CD4-positive, CD25-positive, alpha-beta regulatory T cell (primary cell): Measurements from ENCODE around the gene LRRC55. TPM values are rescaled to one million over a fixed set of nuclear protein-coding genes. Genes with fewer than 3 reads are reported as not detected.

ENCODE experiments used
- ATAC-seq, 2 donors: fragments of 150-1000 bp; cut with Tn5 transposase; one replicate each; pipeline ENCODE4 v1.10.0; 2021; ENCODE audit warnings: low read depth in 2 of 2, moderate number of reproducible peaks in 2 of 2, moderate library complexity in 1 of 2
- DNase-seq, 3 donors: peaks; one replicate each; pipeline versions ENCODE4 v3.0.0 to v3.0.0-alpha.2; 2012 to 2022; ENCODE audit warnings: mixed read lengths in 1 of 3
- H3K27ac ChIP-seq: one replicate; pipeline ENCODE4 v1.7.0; 2013; ENCODE audit warnings: mild to moderate bottlenecking, low read length; ENCODE audit not compliant: insufficient read depth, poor library complexity, severe bottlenecking
- H3K27me3 ChIP-seq: one replicate; pipeline ENCODE4 v1.7.0; 2013; ENCODE audit warnings: low read length; ENCODE audit not compliant: control insufficient read depth, insufficient read depth
- H3K36me3 ChIP-seq: one replicate; pipeline ENCODE4 v1.7.0; 2013; ENCODE audit warnings: mild to moderate bottlenecking, low read length, moderate library complexity; ENCODE audit not compliant: control insufficient read depth, insufficient read depth
- H3K4me1 ChIP-seq: 2 replicates; pipeline ENCODE4 v1.7.0; 2013; ENCODE audit warnings: mild to moderate bottlenecking, low read length; ENCODE audit not compliant: insufficient read depth, control insufficient read depth, poor library complexity, severe bottlenecking
- H3K4me3 ChIP-seq: one replicate; pipeline ENCODE4 v1.7.0; 2013; ENCODE audit warnings: low read depth, mild to moderate bottlenecking, low read length, moderate library complexity
- H3K9me3 ChIP-seq, 2 experiments: 1 replicate in 1 of 2; 2 replicates in 1 of 2; pipeline ENCODE4 v1.7.0; 2013; ENCODE audit warnings: low read length in 2 of 2, mild to moderate bottlenecking in 1 of 2, moderate library complexity in 1 of 2; ENCODE audit not compliant: control insufficient read depth in 2 of 2
- H3K27ac Mint-ChIP-seq, 3 donors: one replicate each; pipeline ENCODE4 v1.8.0; 2020 to 2022; ENCODE audit warnings: mild to moderate bottlenecking in 3 of 3, mixed read lengths in 3 of 3, moderate library complexity in 2 of 3
- H3K27me3 Mint-ChIP-seq: one replicate; pipeline ENCODE4 v1.8.0; 2022; ENCODE audit warnings: mild to moderate bottlenecking, mixed read lengths
- H3K36me3 Mint-ChIP-seq: one replicate; pipeline ENCODE4 v1.8.0; 2020; ENCODE audit warnings: mixed read lengths
- H3K4me1 Mint-ChIP-seq, 4 donors: one replicate each; pipeline ENCODE4 v1.8.0; 2020 to 2022; ENCODE audit warnings: mixed read lengths in 4 of 4, mild to moderate bottlenecking in 1 of 4
- H3K4me3 Mint-ChIP-seq, 4 donors: one replicate each; pipeline ENCODE4 v1.8.0; 2020 to 2022; ENCODE audit warnings: mild to moderate bottlenecking in 4 of 4, mixed read lengths in 4 of 4, moderate library complexity in 3 of 4
- H3K9me3 Mint-ChIP-seq, 7 donors: one replicate each; pipeline ENCODE4 v1.8.0; 2020 to 2022; ENCODE audit warnings: mixed read lengths in 7 of 7, mild to moderate bottlenecking in 3 of 7, moderate library complexity in 2 of 7
- polyA plus RNA-seq, 4 donors: library from polyadenylated mRNA; unstranded; fragments of 300-500 nt; fragmentation: Illumina TruSeq; gene quantifications; one replicate each; pipeline ENCODE4 v1.2.3, GENCODE V29; 2021
- total RNA-seq: library from RNA; stranded (reverse); gene quantifications from one replicate; pipeline ENCODE4 v1.2.3, GENCODE V29; 2022

LRRC55 gene
- total and polyA plus RNA-seq, 5 donors from 2014 or later, result not detected

DNA sequence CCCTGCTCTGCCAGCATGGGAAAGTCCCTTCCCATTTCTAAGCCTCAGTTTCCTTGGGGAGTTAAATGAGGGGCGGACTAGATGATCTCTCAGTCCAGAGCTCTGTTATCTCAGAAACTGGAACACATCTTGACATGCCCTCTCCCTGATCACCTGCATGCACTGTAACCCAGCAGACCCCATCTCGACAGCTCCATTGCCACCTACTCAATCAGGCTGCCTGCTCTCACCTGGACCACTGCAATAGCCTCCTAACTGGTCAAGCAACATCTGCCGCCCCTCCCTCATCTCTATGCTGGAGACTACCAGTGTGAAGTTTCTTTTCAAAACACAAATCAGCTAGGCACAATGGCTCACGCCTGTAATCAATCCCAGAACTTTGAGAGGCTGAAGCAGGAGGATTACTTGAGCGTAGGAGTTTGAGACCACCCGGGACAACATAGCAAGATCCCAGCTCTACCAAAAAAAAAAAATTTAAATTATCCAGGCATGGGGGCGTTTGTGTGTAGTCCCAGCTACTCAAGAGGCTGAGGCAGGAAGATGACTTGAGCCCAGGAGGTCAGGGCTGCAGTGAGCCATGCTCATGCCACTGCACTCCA lies 22.2 kb downstream of the LRRC55 start:
- Mint-ChIP-seq H3K27me3 (peaks cover 5% of the 10 kb centered on the region), H3K27ac (no peak overlapping the region)
- H3K27me3 ChIP-seq, result no peaks in the 10 kb centered on the region

GRCh38 chr11:57205041-57205641 lies 23.4 kb downstream of the LRRC55 start:
- no peak for DNase-seq
- Histone ChIP-seq H3K36me3 (no peaks in the 10 kb centered on the region), H3K27me3 (no peaks in the 10 kb centered on the region), H3K4me3 (no peak overlapping the region), H3K4me1 (no peaks in the 10 kb centered on the region), H3K27ac (no peak overlapping the region), H3K9me3 (no peaks in the 10 kb centered on the region)
- Mint-ChIP-seq H3K27ac (no peak overlapping the region), H3K27me3 (peaks cover 5% of the 10 kb centered on the region), H3K4me3 (no peak overlapping the region), H3K36me3 (no peaks in the 10 kb centered on the region), H3K9me3 (no peaks in the 10 kb centered on the region), H3K4me1 (no peaks in the 10 kb centered on the region)
- ATAC-seq, result no peak

More for the DNA sequence above, 22.2 kb downstream of the LRRC55 start:
- no peak overlapping the region for H3K4me3 ChIP-seq
- no peaks in the 10 kb centered on the region for H3K9me3 ChIP-seq
- Mint-ChIP-seq H3K4me3 (no peak overlapping the region), H3K9me3 (no peaks in the 10 kb centered on the region), H3K4me1 (no peaks in the 10 kb centered on the region), H3K36me3 (no peaks in the 10 kb centered on the region)
- no peaks in the 10 kb centered on the region for H3K36me3 ChIP-seq
- no peaks in the 10 kb centered on the region for H3K4me1 ChIP-seq
- H3K27ac ChIP-seq, result no peak overlapping the region
- no peak for DNase-seq
- no peak for ATAC-seq

- Mint-ChIP-seq H3K36me3 (no peaks in the 10 kb centered on the region), H3K27me3 (peaks cover 5% of the 10 kb centered on the region), H3K4me3 (no peak overlapping the region), H3K27ac (no peak overlapping the region), H3K9me3 (peaks cover 0 to 1% (median 0%) of the 10 kb centered on the region in 7 donors), H3K4me1 (no peaks in the 10 kb centered on the region)
- no peak overlapping the region for H3K4me3 ChIP-seq
- no peak for ATAC-seq
- H3K4me1 ChIP-seq, result no peaks in the 10 kb centered on the region
- H3K27me3 ChIP-seq, result no peaks in the 10 kb centered on the region
- DNase-seq, result no peak
- H3K9me3 ChIP-seq, result no peaks in the 10 kb centered on the region
- no peak overlapping the region for H3K27ac ChIP-seq
- H3K36me3 ChIP-seq, result no peaks in the 10 kb centered on the region
Measured at GRCh38 chr11:57207168-57207567, 25.4 kb downstream of the LRRC55 start.

DNA sequence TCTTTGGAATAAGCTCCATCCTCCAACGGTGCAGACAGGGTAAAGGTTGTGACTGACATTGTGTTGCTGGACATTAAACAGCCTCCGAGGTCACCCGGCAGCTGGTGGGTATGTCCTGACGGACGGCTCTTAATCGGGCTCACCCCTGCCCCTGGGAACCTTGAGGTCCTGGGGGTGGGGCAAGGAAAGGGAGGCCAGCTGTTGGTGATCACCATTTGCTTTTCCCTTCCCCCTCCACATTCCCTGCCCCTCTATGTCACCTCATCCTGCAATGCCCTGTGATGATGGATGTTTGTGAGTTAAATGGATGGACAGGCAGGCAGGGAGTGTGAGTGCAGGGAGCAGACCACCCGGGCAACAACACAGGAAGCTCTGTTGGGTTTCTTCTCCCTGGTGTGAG lies 29.0 kb downstream of the LRRC55 start:
- no peak overlapping the region for H3K4me3 Mint-ChIP-seq
- ATAC-seq, result no peak
- H3K9me3 Mint-ChIP-seq, result peaks cover 0 to 1% (median 0%) of the 10 kb centered on the region in 7 donors
- H3K4me1 Mint-ChIP-seq, result no peaks in the 10 kb centered on the region
- H3K27ac Mint-ChIP-seq, result no peak overlapping the region
- H3K36me3 Mint-ChIP-seq, result no peaks in the 10 kb centered on the region
- no peaks in the 10 kb centered on the region for H3K4me1 ChIP-seq
- H3K27me3 ChIP-seq, result no peaks in the 10 kb centered on the region
- no peak overlapping the region for H3K27ac ChIP-seq
- no peak overlapping the region for H3K4me3 ChIP-seq
- H3K27me3 Mint-ChIP-seq, result no peaks in the 10 kb centered on the region
- H3K9me3 ChIP-seq, result no peaks in the 10 kb centered on the region
- no peak for DNase-seq
- no peaks in the 10 kb centered on the region for H3K36me3 ChIP-seq

DNA sequence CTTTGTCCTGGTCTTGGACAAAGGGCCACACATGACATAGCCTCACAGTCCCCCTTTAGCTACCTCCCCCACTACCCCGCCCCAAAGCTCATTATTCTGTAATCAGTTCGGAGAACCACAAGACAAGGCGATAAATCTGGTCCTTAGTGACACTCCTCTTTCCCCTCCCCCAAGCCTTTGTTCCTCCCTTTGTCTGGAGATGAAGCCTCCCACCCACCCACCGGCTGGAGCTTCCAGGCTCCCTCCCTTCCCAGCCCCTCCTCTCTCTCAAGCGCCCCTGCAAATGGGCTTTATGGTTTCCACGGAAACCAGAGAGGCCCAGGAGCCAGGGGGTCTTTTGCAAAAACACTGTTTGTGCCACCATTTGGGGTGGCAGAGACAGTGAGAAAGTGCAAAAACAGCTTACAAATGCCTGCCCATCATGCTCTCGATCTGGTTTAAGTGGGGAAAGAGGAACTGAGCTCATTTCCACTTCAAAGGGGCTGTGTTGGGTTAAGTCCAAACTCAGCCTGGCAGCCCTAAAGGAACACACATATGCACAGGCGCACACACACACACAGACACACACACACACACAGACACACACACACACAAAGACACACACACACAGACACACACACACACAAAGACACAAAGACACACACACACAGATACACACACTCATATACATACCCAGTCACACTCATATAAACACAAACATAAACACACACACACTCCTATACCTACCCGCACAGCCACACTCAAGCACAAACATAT lies 31.8 kb downstream of the LRRC55 start:
- ATAC-seq (no peak), DNase-seq (no peak)
- no peaks in the 10 kb centered on the region for H3K9me3 ChIP-seq
- H3K27ac ChIP-seq, result no peak overlapping the region
- no peaks in the 10 kb centered on the region for H3K27me3 ChIP-seq
- peaks cover 0 to 1% (median 0%) of the 10 kb centered on the region in 7 donors for H3K9me3 Mint-ChIP-seq
- no peaks in the 10 kb centered on the region for H3K36me3 ChIP-seq
- H3K27ac Mint-ChIP-seq, result no peak overlapping the region
- no peak overlapping the region for H3K4me3 Mint-ChIP-seq
- H3K4me1 ChIP-seq, result no peaks in the 10 kb centered on the region
- H3K27me3 Mint-ChIP-seq, result peaks cover 6% of the 10 kb centered on the region
- H3K4me1 Mint-ChIP-seq, result no peaks in the 10 kb centered on the region
- H3K4me3 ChIP-seq, result no peak overlapping the region
- H3K36me3 Mint-ChIP-seq, result no peaks in the 10 kb centered on the region

- Histone ChIP-seq H3K4me3 (no peak overlapping the region), H3K27me3 (no peaks in the 10 kb centered on the region), H3K36me3 (no peaks in the 10 kb centered on the region), H3K27ac (no peak overlapping the region), H3K9me3 (no peaks in the 10 kb centered on the region), H3K4me1 (no peaks in the 10 kb centered on the region)
- no peaks in the 10 kb centered on the region for H3K36me3 Mint-ChIP-seq
- H3K9me3 Mint-ChIP-seq, result peaks cover 0 to 1% (median 0%) of the 10 kb centered on the region in 7 donors
- ATAC-seq, result no peak
- H3K4me3 Mint-ChIP-seq, result no peak overlapping the region
- no peak for DNase-seq
- H3K4me1 Mint-ChIP-seq, result no peaks in the 10 kb centered on the region
- peaks cover 6% of the 10 kb centered on the region for H3K27me3 Mint-ChIP-seq
- H3K27ac Mint-ChIP-seq, result no peak overlapping the region
Measured at GRCh38 chr11:57214098-57214417, 32.3 kb downstream of the LRRC55 start.

DNA sequence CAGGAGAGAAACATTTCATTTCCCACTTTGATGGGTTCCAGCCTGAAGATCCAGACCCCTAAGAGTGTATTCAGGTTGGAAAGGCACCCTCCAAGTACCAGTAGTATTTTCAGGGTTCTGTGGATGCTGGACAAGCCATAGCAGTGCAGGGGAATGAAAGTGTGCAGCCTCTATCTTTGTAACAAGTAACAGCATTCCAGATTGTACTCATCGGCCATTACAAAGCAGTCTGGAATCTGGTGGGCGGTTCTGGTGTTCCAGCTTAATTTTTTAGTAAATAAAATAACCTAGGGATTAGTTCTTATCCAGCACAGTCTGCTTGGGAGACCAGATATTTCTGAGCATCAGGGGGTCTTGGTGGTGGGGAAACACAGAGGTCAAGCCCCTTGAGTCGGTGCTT lies 32.7 kb downstream of the LRRC55 start:
- Histone ChIP-seq H3K9me3 (no peaks in the 10 kb centered on the region), H3K27ac (no peak overlapping the region), H3K36me3 (no peaks in the 10 kb centered on the region), H3K27me3 (no peaks in the 10 kb centered on the region), H3K4me1 (no peaks in the 10 kb centered on the region), H3K4me3 (no peak overlapping the region)
- ATAC-seq, result no peak
- H3K27me3 Mint-ChIP-seq, result peaks cover 6% of the 10 kb centered on the region
- H3K4me1 Mint-ChIP-seq, result no peaks in the 10 kb centered on the region
- peaks cover 0 to 1% (median 0%) of the 10 kb centered on the region in 7 donors for H3K9me3 Mint-ChIP-seq
- no peak for DNase-seq
- no peaks in the 10 kb centered on the region for H3K36me3 Mint-ChIP-seq
- no peak overlapping the region for H3K4me3 Mint-ChIP-seq
- no peak overlapping the region for H3K27ac Mint-ChIP-seq

DNA sequence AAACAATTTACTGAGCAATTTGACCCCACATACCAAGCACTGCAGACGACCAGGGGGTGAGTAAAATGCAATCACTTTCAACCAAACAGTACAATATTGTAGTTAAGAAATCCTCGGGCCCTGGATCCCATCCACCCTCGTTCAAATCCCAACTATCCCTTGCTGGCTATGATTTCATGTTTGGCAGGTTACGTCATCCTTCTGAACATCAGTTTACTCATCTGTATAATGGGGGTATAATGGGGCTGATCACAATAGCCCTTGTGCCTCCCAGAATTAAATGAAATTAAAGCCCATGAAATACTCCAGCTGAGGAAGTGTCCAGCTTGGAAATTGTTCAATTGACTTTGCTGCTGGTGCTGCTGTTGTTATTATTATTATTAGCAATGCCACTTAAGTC lies 34.7 kb downstream of the LRRC55 start:
- H3K4me1 Mint-ChIP-seq, result no peaks in the 10 kb centered on the region
- Histone ChIP-seq H3K36me3 (no peaks in the 10 kb centered on the region), H3K4me1 (no peaks in the 10 kb centered on the region), H3K4me3 (no peak overlapping the region), H3K27me3 (no peaks in the 10 kb centered on the region), H3K27ac (no peak overlapping the region), H3K9me3 (no peaks in the 10 kb centered on the region)
- H3K4me3 Mint-ChIP-seq, result no peak overlapping the region
- peaks cover 0 to 1% (median 0%) of the 10 kb centered on the region in 7 donors for H3K9me3 Mint-ChIP-seq
- no peak for DNase-seq
- no peak for ATAC-seq
- H3K27ac Mint-ChIP-seq, result no peak overlapping the region
- H3K27me3 Mint-ChIP-seq, result peaks cover 6% of the 10 kb centered on the region
- no peaks in the 10 kb centered on the region for H3K36me3 Mint-ChIP-seq
